H9 (cell line): ENCODE results near the gene RPE65. TPM values are rescaled to one million over a fixed set of nuclear protein-coding genes. Genes with fewer than 3 reads are reported as not detected.

ENCODE experiments used
- DNase-seq: peaks from one replicate; pipeline ENCODE4 v3.0.0-alpha.2; 2017
- H2AFZ ChIP-seq: one replicate; pipeline ENCODE4 v1.6.1; 2013; ENCODE audit warnings: mild to moderate bottlenecking, low read length, control low read depth, moderate library complexity
- H2AK5ac ChIP-seq: 2 replicates; pipeline ENCODE4 v1.6.1; 2013; ENCODE audit warnings: low read length, control low read depth, mixed read lengths; ENCODE audit not compliant: insufficient read length
- H2BK120ac ChIP-seq: one replicate; pipeline ENCODE4 v1.6.1; 2013; ENCODE audit warnings: low read depth, mild to moderate bottlenecking, low read length, control low read depth, inconsistent platforms; ENCODE audit not compliant: poor library complexity, severe bottlenecking
- H2BK12ac ChIP-seq: 2 replicates; pipeline ENCODE4 v1.6.1; 2013; ENCODE audit warnings: low read length, control low read depth, mixed read lengths, low read depth; ENCODE audit not compliant: insufficient read length
- H2BK15ac ChIP-seq: 2 replicates; pipeline ENCODE4 v1.6.1; 2013; ENCODE audit warnings: low read depth, low read length, control low read depth
- H2BK20ac ChIP-seq: one replicate; pipeline ENCODE4 v1.6.1; 2013; ENCODE audit warnings: low read depth, mild to moderate bottlenecking, low read length, control low read depth, inconsistent platforms; ENCODE audit not compliant: poor library complexity, severe bottlenecking
- H2BK5ac ChIP-seq: 2 replicates; pipeline ENCODE4 v1.6.1; 2013; ENCODE audit warnings: low read length, control low read depth, mixed read lengths; ENCODE audit not compliant: insufficient read length
- H3K14ac ChIP-seq: 2 replicates; pipeline ENCODE4 v1.6.1; 2013; ENCODE audit warnings: low read length, control low read depth; ENCODE audit not compliant: insufficient read depth
- H3K18ac ChIP-seq: 2 replicates; pipeline ENCODE4 v1.6.1; 2013; ENCODE audit warnings: low read depth, mild to moderate bottlenecking, mixed read lengths, low read length, control low read depth; ENCODE audit not compliant: insufficient read length
- H3K23ac ChIP-seq: 2 replicates; pipeline ENCODE4 v1.6.1; 2013; ENCODE audit warnings: low read length, control low read depth, mixed read lengths, low read depth; ENCODE audit not compliant: insufficient read length
- H3K23me2 ChIP-seq: 2 replicates; pipeline ENCODE4 v1.6.1; 2013; ENCODE audit warnings: low read depth, mild to moderate bottlenecking, mixed read lengths, low read length, control low read depth; ENCODE audit not compliant: insufficient read length, poor library complexity, severe bottlenecking
- H3K27ac ChIP-seq: 2 replicates; pipeline ENCODE4 v1.5.1; 2013; ENCODE audit warnings: low read length, control low read depth, mixed read lengths, low read depth; ENCODE audit not compliant: insufficient read length
- H3K27me3 ChIP-seq: 2 replicates; pipeline ENCODE4 v1.6.1; 2013; ENCODE audit warnings: low read length, control low read depth, inconsistent platforms; ENCODE audit not compliant: insufficient read depth
- H3K4ac ChIP-seq: 2 replicates; pipeline ENCODE4 v1.6.1; 2013; ENCODE audit warnings: low read depth, mild to moderate bottlenecking, control low read depth, inconsistent platforms, low read length, moderate library complexity
- H3K4me1 ChIP-seq: 2 replicates; pipeline ENCODE4 v1.6.1; 2013; ENCODE audit warnings: low read length, control low read depth, inconsistent platforms; ENCODE audit not compliant: insufficient read depth
- H3K4me2 ChIP-seq: 2 replicates; pipeline ENCODE4 v1.6.1; 2013; ENCODE audit warnings: low read length, control low read depth, mixed read lengths; ENCODE audit not compliant: insufficient read length, insufficient read depth
- H3K56ac ChIP-seq: 2 replicates; pipeline ENCODE4 v1.6.1; 2013; ENCODE audit warnings: low read depth, mild to moderate bottlenecking, mixed read lengths, low read length, control low read depth; ENCODE audit not compliant: insufficient read length
- H3K79me1 ChIP-seq: 2 replicates; pipeline ENCODE4 v1.6.1; 2013; ENCODE audit warnings: low read depth, mild to moderate bottlenecking, moderate library complexity, low read length, control low read depth, inconsistent platforms; ENCODE audit not compliant: insufficient read depth, poor library complexity, severe bottlenecking
- H3K79me2 ChIP-seq: 2 replicates; pipeline ENCODE4 v1.6.1; 2013; ENCODE audit warnings: low read length, control low read depth, inconsistent platforms; ENCODE audit not compliant: insufficient read depth
- H3K9ac ChIP-seq: 2 replicates; pipeline ENCODE4 v1.6.1; 2013; ENCODE audit warnings: low read length, control low read depth, mixed read lengths; ENCODE audit not compliant: insufficient read length; ENCODE audit errors: extremely low read depth
- H3K9me3 ChIP-seq: one replicate; pipeline ENCODE4 v1.6.1; 2013; ENCODE audit warnings: low read depth, low read length, inconsistent platforms; ENCODE audit not compliant: control insufficient read depth
- H3T11ph ChIP-seq: one replicate; pipeline ENCODE4 v1.6.1; 2013; ENCODE audit warnings: mild to moderate bottlenecking, low read length, control low read depth, inconsistent platforms
- H4K20me1 ChIP-seq: one replicate; pipeline ENCODE4 v1.6.1; 2013; ENCODE audit not compliant: control insufficient read depth, insufficient read length, insufficient read depth
- H4K5ac ChIP-seq: 2 replicates; pipeline ENCODE4 v1.6.1; 2013; ENCODE audit warnings: low read depth, mild to moderate bottlenecking, mixed read lengths, low read length, control low read depth; ENCODE audit not compliant: insufficient read length
- H4K8ac ChIP-seq: replicated peaks from 2 replicates; pipeline ENCODE4 v1.6.1; 2013; ENCODE audit warnings: low read length, control low read depth, mixed read lengths, low read depth; ENCODE audit not compliant: insufficient read length
- H4K91ac ChIP-seq: 2 replicates; pipeline ENCODE4 v1.6.1; 2013; ENCODE audit warnings: low read depth, mild to moderate bottlenecking, moderate library complexity, mixed read lengths, low read length, control low read depth; ENCODE audit not compliant: insufficient read length
- H3K27ac Mint-ChIP-seq, 3 experiments: 2 replicates in 2 of 3; 3 replicates in 1 of 3; pipeline ENCODE4 v1.8.0; 2020 to 2021; ENCODE audit warnings: mixed read lengths in 3 of 3, mild to moderate bottlenecking in 1 of 3, moderate library complexity in 1 of 3
- H3K27me3 Mint-ChIP-seq: 2 replicates; pipeline ENCODE4 v1.8.0; 2021; ENCODE audit warnings: low read depth, mild to moderate bottlenecking, moderate library complexity, mixed read lengths
- H3K36me3 Mint-ChIP-seq, 3 experiments: 2 replicates in 2 of 3; 3 replicates in 1 of 3; pipeline ENCODE4 v1.8.0; 2020 to 2021; ENCODE audit warnings: low read depth in 3 of 3, mixed read lengths in 3 of 3; ENCODE audit not compliant: insufficient read depth in 1 of 3
- H3K4me1 Mint-ChIP-seq, 2 experiments: 2 replicates each; pipeline ENCODE4 v1.8.0; 2020; ENCODE audit warnings: mixed read lengths in 2 of 2
- H3K4me3 Mint-ChIP-seq, 2 experiments: 2 replicates in 1 of 2; 3 replicates in 1 of 2; pipeline ENCODE4 v1.8.0; 2020 to 2021; ENCODE audit warnings: mild to moderate bottlenecking in 2 of 2, mixed read lengths in 2 of 2, moderate library complexity in 1 of 2
- H3K9me3 Mint-ChIP-seq, 2 experiments: 2 replicates in 1 of 2; 3 replicates in 1 of 2; pipeline ENCODE4 v1.8.0; 2020; ENCODE audit warnings: mild to moderate bottlenecking in 2 of 2, mixed read lengths in 2 of 2, moderate library complexity in 1 of 2
- WGBS: extraction: QIAGEN DNeasy Blood & Tissue Kit; methylation state at CpG from one replicate; pipeline ENCODE4 v1.1.7; 2013; ENCODE audit warnings: missing lambda C conversion rate, low lambda C conversion rate, mixed read lengths; ENCODE audit not compliant: insufficient read length; ENCODE audit errors: extremely low coverage; 5-methylcytosine and 5-hydroxymethylcytosine counted together
- total RNA-seq: library from RNA; stranded (reverse); gene quantifications from 2 replicates; pipeline ENCODE4 v1.2.1, GENCODE V29; 2021
- TF ChIP-seq, protein P1 (sequence below): fragments of 200-600 bp; sonication (generic); conservative IDR thresholded peaks from 3 replicates; pipeline ENCODE4 v1.8.0; 2021; ENCODE audit warnings: antibody characterized with exemption, mild to moderate bottlenecking

Gene RPE65
- total RNA-seq, 1 experiment from 2014 or later = not detected

DNA sequence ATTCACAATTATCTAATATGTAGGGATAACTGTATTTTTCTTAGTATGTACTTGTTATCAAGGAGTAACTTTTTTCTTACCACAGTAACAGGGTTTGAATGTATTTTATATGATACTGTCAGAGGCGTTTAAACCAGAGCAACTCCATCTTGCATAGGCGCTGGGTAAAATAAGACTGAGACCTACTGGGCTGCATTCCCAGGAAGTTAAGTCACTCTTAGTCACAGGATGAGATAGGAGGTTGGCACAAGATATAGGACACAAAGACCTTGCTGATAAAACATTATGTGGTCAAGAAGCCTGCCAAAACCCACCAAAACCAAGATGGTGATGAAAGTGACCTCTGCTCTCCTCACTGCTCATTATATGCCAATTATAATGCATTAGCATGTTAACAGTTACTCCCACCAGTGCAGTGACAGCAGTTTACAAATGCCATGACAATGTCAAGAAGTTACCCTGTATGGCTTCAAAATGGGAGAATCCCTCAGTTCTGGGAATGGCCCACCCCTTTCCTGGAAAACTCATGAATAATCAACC, 64.8 kb downstream of the RPE65 start:
- Histone ChIP-seq H3K9ac (no peak overlapping the region), H3K79me1 (no peaks in the 10 kb centered on the region), H3K14ac (no peak overlapping the region), H3K18ac (no peak overlapping the region), H4K91ac (no peak overlapping the region), H4K8ac (no peak overlapping the region), H3K4ac (no peak overlapping the region), H2BK15ac (no peak overlapping the region), H3K9me3 (no peaks in the 10 kb centered on the region), H2BK20ac (no peak overlapping the region), H2AK5ac (no peak overlapping the region), H3K79me2 (no peaks in the 10 kb centered on the region), H2BK120ac (no peak overlapping the region), H3T11ph (no peak overlapping the region), H2AFZ (no peak overlapping the region), H3K56ac (no peak overlapping the region), H2BK5ac (no peak overlapping the region), H3K27ac (no peak overlapping the region), H3K4me1 (no peaks in the 10 kb centered on the region), H2BK12ac (no peak overlapping the region), H4K20me1 (no peaks in the 10 kb centered on the region), H3K4me2 (no peak overlapping the region), H3K23me2 (no peaks in the 10 kb centered on the region), H3K23ac (no peak overlapping the region), H3K27me3 (no peaks in the 10 kb centered on the region), H4K5ac (no peak overlapping the region)
- TF ChIP-seq, protein P1, sequence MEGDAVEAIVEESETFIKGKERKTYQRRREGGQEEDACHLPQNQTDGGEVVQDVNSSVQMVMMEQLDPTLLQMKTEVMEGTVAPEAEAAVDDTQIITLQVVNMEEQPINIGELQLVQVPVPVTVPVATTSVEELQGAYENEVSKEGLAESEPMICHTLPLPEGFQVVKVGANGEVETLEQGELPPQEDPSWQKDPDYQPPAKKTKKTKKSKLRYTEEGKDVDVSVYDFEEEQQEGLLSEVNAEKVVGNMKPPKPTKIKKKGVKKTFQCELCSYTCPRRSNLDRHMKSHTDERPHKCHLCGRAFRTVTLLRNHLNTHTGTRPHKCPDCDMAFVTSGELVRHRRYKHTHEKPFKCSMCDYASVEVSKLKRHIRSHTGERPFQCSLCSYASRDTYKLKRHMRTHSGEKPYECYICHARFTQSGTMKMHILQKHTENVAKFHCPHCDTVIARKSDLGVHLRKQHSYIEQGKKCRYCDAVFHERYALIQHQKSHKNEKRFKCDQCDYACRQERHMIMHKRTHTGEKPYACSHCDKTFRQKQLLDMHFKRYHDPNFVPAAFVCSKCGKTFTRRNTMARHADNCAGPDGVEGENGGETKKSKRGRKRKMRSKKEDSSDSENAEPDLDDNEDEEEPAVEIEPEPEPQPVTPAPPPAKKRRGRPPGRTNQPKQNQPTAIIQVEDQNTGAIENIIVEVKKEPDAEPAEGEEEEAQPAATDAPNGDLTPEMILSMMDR = no peak
- Mint-ChIP-seq H3K4me1 (no peaks in the 10 kb centered on the region), H3K27ac (no peak overlapping the region), H3K27me3 (no peaks in the 10 kb centered on the region), H3K4me3 (no peak overlapping the region), H3K36me3 (peaks cover 11 to 30% (median 20%) of the 10 kb centered on the region in 3 experiments), H3K9me3 (peaks cover 24 to 41% of the 10 kb centered on the region in 2 experiments)
- no CpG with 5 or more reads among the region's 2 CpGs for WGBS
- no peak for DNase-seq
